Thoracic aorta endothelial cell (primary cell): ENCODE results near the gene TAS2R5. TPM values are rescaled to one million over a fixed set of nuclear protein-coding genes. Genes with fewer than 3 reads are reported as not detected.

ENCODE experiments used
- total RNA-seq: library from RNA; depleted of rRNA; stranded (reverse); fragments of >200 nt; gene quantifications from 2 replicates; pipeline ENCODE4 v1.2.3, GENCODE V29; 2012

Gene TAS2R5, protein sequence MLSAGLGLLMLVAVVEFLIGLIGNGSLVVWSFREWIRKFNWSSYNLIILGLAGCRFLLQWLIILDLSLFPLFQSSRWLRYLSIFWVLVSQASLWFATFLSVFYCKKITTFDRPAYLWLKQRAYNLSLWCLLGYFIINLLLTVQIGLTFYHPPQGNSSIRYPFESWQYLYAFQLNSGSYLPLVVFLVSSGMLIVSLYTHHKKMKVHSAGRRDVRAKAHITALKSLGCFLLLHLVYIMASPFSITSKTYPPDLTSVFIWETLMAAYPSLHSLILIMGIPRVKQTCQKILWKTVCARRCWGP
- total RNA-seq = 0.66 and 1.7 TPM in 2 replicates

GRCh38 chr7:141789917-141790316 is at the start of gene TAS2R5:
TAS2R5 (plus strand) TSS chr7:141790217; CDS start chr7:141790362, 145 bp downstream.

GRCh38 chr7:141763797-141764196 is 26.2 kb upstream of the TAS2R5 start, which contains the start of gene TAS2R3:
TAS2R3 (plus strand) TSS chr7:141764097; CDS start chr7:141764159, 62 bp downstream.

GRCh38 chr7:141776374-141776773 is 13.6 kb upstream of the TAS2R5 start, which contains the start of gene TAS2R4:
TAS2R4 (plus strand) TSS chr7:141776674; CDS start chr7:141778489, 1,815 bp downstream.

Other genes with a start within 250 kb of the TAS2R5 start
- gene AGK, start 238.8 kb upstream of the TAS2R5 start, total RNA-seq = 57.1 and 64.2 TPM in 2 replicates
- gene DENND11, start 88.1 kb upstream of the TAS2R5 start, total RNA-seq = 45.7 and 50.8 TPM in 2 replicates
- not detected in 2 replicates for gene WEE2, start 81.9 kb upstream of the TAS2R5 start, total RNA-seq
- 192 and 202 TPM in 2 replicates for gene SSBP1, start 51.9 kb upstream of the TAS2R5 start, total RNA-seq
- gene TAS2R3, start 26.1 kb upstream of the TAS2R5 start, total RNA-seq = 1.4 and 1.7 TPM in 2 replicates
- gene TAS2R4, start 13.5 kb upstream of the TAS2R5 start, total RNA-seq = 1.1 and 1.7 TPM in 2 replicates
- not detected in 2 replicates for gene PRSS37, start 51.3 kb downstream of the TAS2R5 start, total RNA-seq
- gene OR9A4, start 126.2 kb downstream of the TAS2R5 start, total RNA-seq = not detected in 2 replicates
- not detected in 2 replicates for gene CLEC5A, start 156.8 kb downstream of the TAS2R5 start, total RNA-seq
- not detected in 2 replicates for gene TAS2R38, start 183.6 kb downstream of the TAS2R5 start, total RNA-seq
- not detected in 2 replicates for gene MGAM, start 205.7 kb downstream of the TAS2R5 start, total RNA-seq